GM19397 (cell line): ENCODE results near the gene CTSW.
A peak's percentile ranks its signal among the peaks of the same experiment; 100 is the strongest.

Source experiments
- ATAC-seq: cut with Tn5 transposase; IDR thresholded peaks from one replicate; pipeline ENCODE4 v1.9.1; 2021; ENCODE audit warnings: mild to moderate bottlenecking, moderate library complexity; ENCODE audit not compliant: unreplicated experiment

CTSW gene

GRCh38 chr11:65854852-65855837 lies 24.5 kb upstream of the CTSW start:
- ATAC-seq, result no peak

GRCh38 chr11:65855927-65856363 lies 23.7 kb upstream of the CTSW start:
- no peak for ATAC-seq

DNA sequence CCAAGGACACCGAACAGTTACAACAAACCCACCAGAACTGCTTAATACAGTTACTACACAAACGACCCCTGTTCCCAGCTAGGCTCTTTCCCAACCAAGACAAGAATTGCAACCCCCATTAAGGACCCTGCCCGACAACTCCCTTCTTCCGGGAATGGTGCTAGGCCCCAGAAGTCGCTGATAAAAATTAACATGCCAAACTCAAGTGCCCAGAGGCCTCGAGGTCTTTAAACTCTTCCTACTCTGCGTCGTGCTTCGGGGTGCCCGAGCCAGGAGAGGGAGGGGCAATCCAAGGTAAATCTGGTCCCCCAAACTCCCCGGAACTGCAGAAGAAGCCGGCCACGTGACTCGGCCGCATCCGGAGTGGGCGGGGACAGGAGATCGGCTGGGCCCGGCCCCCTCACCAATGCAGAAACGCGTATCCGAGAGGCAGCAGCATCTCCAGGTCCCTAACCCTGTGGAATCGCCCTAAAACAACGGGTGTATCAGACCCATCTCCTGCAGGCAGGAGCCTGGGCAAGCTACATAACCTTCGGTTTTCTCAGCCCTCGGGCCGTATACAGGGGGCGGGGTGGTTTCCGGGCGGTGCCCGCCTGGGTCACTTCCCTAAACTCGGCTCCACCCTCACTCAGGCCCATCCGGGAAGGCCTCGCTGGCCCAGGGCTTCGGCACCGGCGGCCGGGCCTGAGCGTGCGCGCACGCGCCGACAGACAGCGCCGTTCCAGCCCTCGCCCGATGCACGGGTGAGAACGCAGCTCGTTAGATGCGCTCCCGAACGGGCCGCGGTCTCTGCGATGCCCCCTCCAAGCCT lies 22.7 kb upstream of the CTSW start:
- peak; percentile 34 for ATAC-seq

DNA sequence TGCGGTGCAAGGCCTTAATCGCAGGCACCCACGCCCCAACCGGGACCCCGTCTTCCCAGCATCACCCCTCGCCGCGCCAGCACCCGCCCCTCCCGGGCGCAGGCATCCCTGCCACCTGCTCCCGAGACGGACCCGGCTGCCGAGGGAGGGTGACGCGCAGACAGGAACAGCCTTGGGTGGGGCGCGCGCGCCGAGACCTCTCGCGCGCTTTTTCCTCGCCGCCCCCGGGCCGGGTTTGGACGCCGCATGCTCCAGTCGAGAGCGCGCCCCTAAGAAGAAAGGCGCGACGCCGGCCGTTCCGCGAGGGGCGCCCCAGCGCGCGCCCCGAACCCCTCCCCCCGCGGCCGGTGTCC lies 22.2 kb upstream of the CTSW start:
- ATAC-seq, result peak; percentile 2

- ATAC-seq, result peak; percentile 42
These were observed 21.6 kb upstream of the CTSW start, which contains the start of gene CFL1 for GRCh38 chr11:65857853-65858680. CFL1 (minus strand) TSS chr11:65858180; CDS start chr11:65858099, 81 bp downstream.

GRCh38 chr11:65858681-65859087 lies 21.0 kb upstream of the CTSW start:
- no peak for ATAC-seq

GRCh38 chr11:65859095-65859811 lies 20.4 kb upstream of the CTSW start:
- ATAC-seq, result peak; percentile 46

- ATAC-seq, result no peak
These were observed 19.8 kb upstream of the CTSW start for GRCh38 chr11:65859812-65860277.

DNA sequence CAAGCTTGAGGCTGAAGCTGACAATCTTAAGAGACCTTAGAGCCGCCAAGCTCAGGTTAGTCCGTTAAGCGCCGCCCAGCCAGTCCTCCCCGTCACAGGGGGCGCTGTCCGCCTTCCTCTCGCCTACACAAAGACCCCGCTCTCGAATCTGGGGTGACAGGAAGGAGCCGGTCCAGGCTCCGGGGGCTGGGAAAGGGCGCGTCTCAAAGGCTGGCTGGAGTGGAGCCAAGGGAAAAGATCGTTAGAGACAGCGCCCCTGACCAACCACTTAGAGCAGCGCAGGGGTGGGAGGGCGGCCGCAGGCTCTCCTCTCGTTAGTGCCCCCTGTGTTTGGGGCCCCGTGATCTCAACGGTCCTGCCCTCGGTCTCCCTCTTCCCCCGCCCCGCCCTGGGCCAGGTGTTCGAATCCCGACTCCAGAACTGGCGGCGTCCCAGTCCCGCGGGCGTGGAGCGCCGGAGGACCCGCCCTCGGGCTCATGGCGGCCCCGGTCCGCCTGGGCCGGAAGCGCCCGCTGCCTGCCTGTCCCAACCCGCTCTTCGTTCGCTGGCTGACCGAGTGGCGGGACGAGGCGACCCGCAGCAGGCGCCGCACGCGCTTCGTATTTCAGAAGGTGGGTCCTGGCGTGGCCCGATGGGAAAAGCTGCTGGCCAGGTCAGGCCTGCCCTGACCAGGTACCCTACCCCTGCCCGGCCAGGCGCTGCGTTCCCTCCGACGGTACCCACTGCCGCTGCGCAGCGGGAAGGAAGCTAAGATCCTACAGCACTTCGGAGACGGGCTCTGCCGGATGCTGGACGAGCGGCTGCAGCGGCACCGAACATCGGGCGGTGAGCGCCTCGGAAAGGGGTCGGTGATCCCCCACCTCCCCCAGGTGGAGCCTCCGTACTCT lies 19.1 kb upstream of the CTSW start, which contains the start of gene MUS81:
MUS81 (plus strand) TSS at position 156 of the 887 bp plus-strand sequence; CDS start at position 477, 321 bp downstream.
- no peak for ATAC-seq

DNA sequence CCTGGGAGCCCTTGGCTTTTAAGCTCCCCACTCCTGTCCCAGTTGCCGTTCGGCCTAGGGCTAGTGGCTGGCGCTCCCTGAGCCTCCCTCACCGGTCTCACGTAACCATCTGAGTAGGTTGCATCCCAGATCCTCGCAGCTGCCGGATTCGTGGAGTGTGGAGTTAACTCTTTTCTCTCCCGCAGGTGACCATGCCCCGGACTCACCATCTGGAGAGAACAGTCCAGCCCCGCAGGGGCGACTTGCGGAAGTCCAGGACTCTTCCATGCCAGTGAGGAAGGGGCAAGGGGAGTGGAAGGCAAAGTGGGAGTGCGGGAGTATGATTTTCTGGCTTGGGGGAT lies 18.5 kb upstream of the CTSW start:
- no peak for ATAC-seq

DNA sequence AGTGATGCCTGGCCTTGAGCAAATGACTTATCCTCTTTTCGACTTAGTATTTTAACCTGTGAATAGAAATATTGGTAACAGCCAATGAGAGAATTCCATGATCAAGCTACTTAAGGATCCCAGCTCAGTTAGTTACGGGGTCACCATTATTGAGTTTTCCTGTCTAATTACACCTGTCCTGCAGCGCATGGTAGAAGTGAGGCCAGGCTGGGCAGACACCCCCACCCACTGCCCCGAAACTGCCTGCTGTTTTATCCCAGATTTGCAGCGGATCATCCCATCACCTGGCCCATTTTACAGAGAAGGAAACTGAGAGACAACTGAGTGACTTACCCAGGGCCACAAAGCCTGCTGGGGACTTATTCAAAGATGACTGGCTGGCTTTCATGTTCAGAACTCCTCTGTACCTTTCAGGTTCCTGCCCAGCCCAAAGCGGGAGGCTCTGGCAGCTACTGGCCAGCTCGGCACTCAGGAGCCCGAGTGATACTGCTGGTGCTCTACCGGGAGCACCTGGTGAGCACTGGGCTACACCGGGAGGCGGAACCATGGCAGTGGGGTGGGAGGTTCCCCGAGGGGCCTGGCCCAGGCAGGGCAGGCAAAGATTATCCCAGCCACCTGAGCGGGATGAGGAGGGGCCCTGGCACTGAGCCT lies 18.0 kb upstream of the CTSW start:
- ATAC-seq, result no peak

- no peak for ATAC-seq
These were observed 17.4 kb upstream of the CTSW start for GRCh38 chr11:65862191-65862735.

- no peak for ATAC-seq
These were observed 16.4 kb upstream of the CTSW start for GRCh38 chr11:65862941-65863888.

DNA sequence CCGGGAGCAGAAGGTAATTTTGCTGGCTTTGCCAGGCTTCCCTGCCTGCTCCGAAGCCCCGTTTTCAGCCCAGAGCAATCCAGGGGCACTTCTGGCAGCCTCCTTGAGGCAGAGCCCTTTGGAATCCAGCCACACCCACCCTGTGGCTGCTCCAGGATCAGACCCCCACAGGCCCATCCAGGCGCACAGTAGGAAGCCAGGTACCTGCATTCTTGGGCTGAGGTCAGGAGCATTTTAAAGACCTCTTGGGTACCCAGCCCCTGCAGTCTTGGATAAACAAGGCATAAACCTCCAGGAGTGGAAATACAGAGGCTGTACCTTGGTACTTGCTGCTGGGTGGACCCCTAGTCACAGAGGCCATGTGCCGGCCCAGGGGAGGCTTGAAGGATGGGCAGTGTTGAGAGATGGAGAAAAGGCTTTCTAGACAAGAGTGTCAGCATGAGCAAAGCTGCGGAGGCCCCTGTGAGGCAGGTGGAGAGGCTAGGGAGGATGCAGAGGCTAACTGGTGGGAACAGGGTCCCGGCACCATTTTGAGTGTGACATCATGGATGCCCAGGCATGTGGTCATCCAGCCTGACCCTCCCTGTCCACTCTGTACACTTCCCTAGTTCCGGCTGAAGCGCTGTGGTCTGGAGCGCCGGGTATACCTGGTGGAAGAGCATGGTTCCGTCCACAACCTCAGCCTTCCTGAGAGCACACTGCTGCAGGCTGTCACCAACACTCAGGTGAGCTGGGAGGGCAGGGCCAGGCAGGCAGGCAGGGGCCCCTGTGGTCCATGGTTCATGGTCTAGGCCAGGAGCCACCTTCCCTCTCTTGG lies 15.5 kb upstream of the CTSW start:
- no peak for ATAC-seq

DNA sequence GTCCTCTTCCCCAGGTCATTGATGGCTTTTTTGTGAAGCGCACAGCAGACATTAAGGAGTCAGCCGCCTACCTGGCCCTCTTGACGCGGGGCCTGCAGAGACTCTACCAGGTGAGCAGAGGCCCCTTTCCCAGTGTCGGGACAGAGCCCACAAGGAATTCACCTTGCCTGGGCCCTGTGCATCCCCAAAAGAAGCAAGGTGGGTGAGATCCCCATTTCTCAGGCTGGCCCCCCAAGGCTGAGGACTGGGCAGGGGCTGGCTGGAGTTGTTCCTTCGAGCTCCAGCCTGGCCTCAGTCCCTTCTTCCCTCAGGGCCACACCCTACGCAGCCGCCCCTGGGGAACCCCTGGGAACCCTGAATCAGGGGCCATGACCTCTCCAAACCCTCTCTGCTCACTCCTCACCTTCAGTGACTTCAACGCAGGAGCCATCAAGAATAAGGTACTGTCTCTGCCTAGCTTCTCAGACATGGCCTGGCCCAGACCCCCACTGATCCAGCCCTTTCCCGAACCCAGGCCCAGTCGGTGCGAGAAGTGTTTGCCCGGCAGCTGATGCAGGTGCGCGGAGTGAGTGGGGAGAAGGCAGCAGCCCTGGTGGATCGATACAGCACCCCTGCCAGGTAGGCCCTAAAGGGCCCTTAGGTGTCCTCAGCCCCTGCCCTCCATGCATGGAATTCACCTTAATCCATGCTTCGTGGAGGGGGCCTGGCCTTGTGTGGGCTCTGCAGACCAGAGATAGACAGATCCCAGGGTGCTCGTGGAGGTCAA lies 14.7 kb upstream of the CTSW start:
- ATAC-seq, result no peak
